Esophagus squamous epithelium (tissue), 5 donors: ENCODE data around the gene C6orf136. TPM values are rescaled to one million over a fixed set of nuclear protein-coding genes. Genes with fewer than 3 reads are reported as not detected.

Experiments
- DNase-seq: peaks from one replicate; lab custom pipeline; 2025; lab: John Stamatoyannopoulos, UW
- H3K27ac ChIP-seq, 4 donors: fragments of 200-600 bp; sonication (generic); one replicate each; pipeline ENCODE4 v1.5.1; 2016 to 2019; ENCODE audit warnings: mild to moderate bottlenecking in 1 of 4
- H3K27me3 ChIP-seq, 4 donors: fragments of 200-600 bp; sonication (generic); 1 replicate in 3 of 4; 2 replicates in 1 of 4; pipeline versions ENCODE4 v1.5.1 to v1.6.0; 2017 to 2021; ENCODE audit warnings: antibody characterized with exemption in 1 of 4
- H3K36me3 ChIP-seq, 3 donors: fragments of 200-600 bp; sonication (generic); one replicate each; pipeline ENCODE4 v1.5.1; 2016 to 2019
- H3K4me1 ChIP-seq, 3 donors: fragments of 200-600 bp; sonication (generic); one replicate each; pipeline ENCODE4 v1.5.1; 2017 to 2019
- H3K4me3 ChIP-seq, 4 donors: fragments of 200-600 bp; sonication (generic); 1 replicate in 3 of 4; 2 replicates in 1 of 4; pipeline ENCODE4 v1.5.1; 2016 to 2019; ENCODE audit warnings: mild to moderate bottlenecking in 2 of 4, moderate library complexity in 1 of 4
- H3K9me3 ChIP-seq, 3 donors: fragments of 200-600 bp; sonication (generic); one replicate each; pipeline ENCODE4 v1.5.1; 2016 to 2019
- CTCF ChIP-seq, 6 experiments: fragments of 450-650 bp in 4 of 6; fragments of 200-600 bp in 2 of 6; sonication (generic) in 2 of 6; IDR thresholded peaks; one replicate each; pipeline ENCODE4 v1.5.1; 2016 to 2019; ENCODE audit warnings: antibody characterized with exemption in 6 of 6, mild to moderate bottlenecking in 4 of 6, moderate library complexity in 4 of 6
- POLR2A ChIP-seq, 4 donors: fragments of 450-650 bp; IDR thresholded peaks; one replicate each; pipeline ENCODE4 v1.6.1; 2017; ENCODE audit warnings: antibody characterized with exemption in 4 of 4, mild to moderate bottlenecking in 4 of 4, moderate library complexity in 3 of 4
- WGBS, 2 donors: methylation state at CpG; one replicate each; pipeline ENCODE4 v1.1.5; 2018; 5-methylcytosine and 5-hydroxymethylcytosine counted together
- intact Hi-C: fragments of 100-400 bp; cut with DNase I; formaldehyde crosslinking; loops from one replicate; pipeline ENCODE4 v1.15.0; 2022
- total RNA-seq, 4 donors: library from RNA; depleted of rRNA; stranded (reverse); fragments of >200 nt; gene quantifications; one replicate each; pipeline ENCODE4 v1.1.0, GENCODE V29; 2016
- donor health status: DM: yes; HTN: yes; CAD: no.

The C6orf136 gene
- total RNA-seq, 4 donors from 2014 or later: 8.3 to 17.5 (median 12.7) TPM

- Histone ChIP-seq H3K36me3 (peaks cover 0 to 59% (median 0%) of the 10 kb centered on the region in 3 donors), H3K27ac (no peak overlapping the region), H3K4me1 (peaks cover 0 to 7% (median 0%) of the 10 kb centered on the region in 3 donors), H3K27me3 (no peaks in the 10 kb centered on the region), H3K4me3 (no peak overlapping the region), H3K9me3 (no peaks in the 10 kb centered on the region)
- no peak for DNase-seq
- intact Hi-C loops: no loop called here
- 70 to 80% methylated on average over 1 of the region's 1 CpG for WGBS, 2 donors
- TF ChIP-seq POLR2A (IDR thresholded peaks at IDR 0.05): no peak
- TF ChIP-seq CTCF (IDR thresholded peaks at IDR 0.05): no peak
Measured at GRCh38 chr6:30641048-30641447, 5.9 kb upstream of the C6orf136 start.

GRCh38 chr6:30643656-30644055, 3.3 kb upstream of the C6orf136 start:
- no peak overlapping the region for H3K4me3 ChIP-seq

GRCh38 chr6:30644769-30645168, 2.2 kb upstream of the C6orf136 start:
- Histone ChIP-seq H3K36me3 (peaks cover 0 to 52% (median 0%) of the 10 kb centered on the region in 3 donors), H3K27me3 (no peaks in the 10 kb centered on the region), H3K4me1 (peaks cover 10 to 30% (median 13%) of the 10 kb centered on the region in 3 donors), H3K4me3 (no peak overlapping the region), H3K9me3 (no peaks in the 10 kb centered on the region), H3K27ac (no peak overlapping the region)
- TF ChIP-seq CTCF (IDR thresholded peaks at IDR 0.05) (no peak), POLR2A (IDR thresholded peaks at IDR 0.05) (no peak)
- WGBS, 2 donors: 80 to 84% methylated on average over 5 of the region's 5 CpGs
- no peak for DNase-seq
- intact Hi-C loops: no loop called here

More at GRCh38 chr6:30643656-30644055, 3.3 kb upstream of the C6orf136 start:
- WGBS, 2 donors: 93 to 100% methylated on average over 2 of the region's 2 CpGs
- Histone ChIP-seq H3K9me3 (no peaks in the 10 kb centered on the region), H3K4me1 (peaks cover 10 to 26% (median 13%) of the 10 kb centered on the region in 3 donors), H3K27me3 (no peaks in the 10 kb centered on the region), H3K27ac (no peak overlapping the region), H3K36me3 (peaks cover 0 to 52% (median 0%) of the 10 kb centered on the region in 3 donors)
- intact Hi-C loops: no loop called here
- no peak for DNase-seq
- no peak for TF ChIP-seq CTCF (IDR thresholded peaks at IDR 0.05)
- TF ChIP-seq POLR2A (IDR thresholded peaks at IDR 0.05): no peak

DNA sequence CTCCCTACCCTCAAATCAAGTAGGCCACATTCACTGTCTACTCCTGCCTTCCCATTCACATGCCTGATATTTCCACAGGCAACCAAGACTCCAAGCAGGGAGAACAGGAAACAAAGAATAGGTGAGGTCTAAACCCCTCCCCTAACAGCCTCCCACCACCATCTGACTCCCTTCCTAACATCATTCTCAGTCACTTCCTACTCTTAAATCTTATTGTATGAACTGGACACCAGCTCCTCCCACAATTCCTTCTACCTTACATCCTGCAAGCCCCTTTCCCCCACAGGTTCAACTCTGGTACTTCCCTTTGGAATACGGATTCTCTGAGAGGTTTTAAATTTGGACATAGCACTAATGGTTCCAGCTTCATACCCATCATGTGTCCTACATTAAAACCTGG, 944 bp upstream of the C6orf136 start:
- Histone ChIP-seq H3K27me3 (no peaks in the 10 kb centered on the region), H3K4me3 (peak overlapping the region in 1 of 4 donors; percentile 100), H3K4me1 (peaks cover 10 to 30% (median 13%) of the 10 kb centered on the region in 3 donors), H3K9me3 (no peaks in the 10 kb centered on the region), H3K27ac (peak overlapping the region in 2 of 4 donors; percentile 96 to 99), H3K36me3 (peaks cover 0 to 52% (median 5%) of the 10 kb centered on the region in 3 donors)
- DNase-seq: no peak
- TF ChIP-seq CTCF (IDR thresholded peaks at IDR 0.05) (no peak), POLR2A (IDR thresholded peaks at IDR 0.05) (no peak)
- intact Hi-C loops: no loop called here
- WGBS, 2 donors: 75 to 83% methylated on average over 1 of the region's 1 CpG

DNA sequence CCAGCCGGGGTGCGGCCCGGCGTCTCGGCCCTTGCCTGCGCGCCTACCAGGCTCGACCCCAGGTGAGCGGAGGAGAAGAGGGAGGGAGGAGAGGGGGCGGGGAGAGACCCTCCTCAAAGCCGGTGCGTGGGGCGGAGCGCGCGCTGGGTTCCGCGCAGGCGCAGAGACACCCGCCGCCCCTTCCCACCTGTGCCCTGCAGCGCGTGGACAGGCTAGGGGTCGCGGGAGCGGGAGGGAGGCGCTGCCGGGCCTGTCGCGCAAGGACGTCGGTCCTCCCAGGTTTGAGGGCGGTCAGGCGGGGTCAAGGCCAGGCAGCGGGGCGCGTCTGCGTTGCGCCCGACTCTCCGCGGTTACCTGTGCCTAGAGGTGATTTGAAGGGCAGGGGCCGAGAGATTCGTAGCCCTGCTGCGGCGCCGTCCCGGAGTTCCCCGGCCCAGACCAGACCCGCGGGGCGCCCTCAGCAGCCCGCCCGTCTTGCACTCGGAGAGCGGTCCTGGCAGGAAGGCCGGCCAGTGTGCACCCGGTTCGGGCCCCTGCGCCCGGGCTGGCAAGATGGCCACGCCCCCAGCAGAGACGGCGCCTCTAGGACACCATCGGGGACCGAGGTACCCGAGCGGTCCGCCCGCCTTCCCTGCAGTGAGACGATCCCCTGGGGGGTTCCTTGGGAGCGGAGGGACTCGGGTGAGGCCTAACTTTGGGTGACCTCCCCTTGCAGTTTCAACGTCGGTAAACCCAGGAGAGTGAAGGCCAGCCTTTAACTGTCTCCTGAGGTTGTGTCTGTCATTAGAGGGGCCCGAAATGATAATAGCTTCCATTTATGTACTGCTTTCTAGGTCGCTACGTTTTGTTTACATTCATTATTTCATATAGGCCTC, 546 bp downstream of the C6orf136 start:
- intact Hi-C loops: no loop called here
- DNase-seq: peak; percentile 17
- WGBS, 2 donors: 1 to 2% methylated on average over 8 to 11 of the region's 78 CpGs
- peak in 2 of 4 donors; percentile 19 to 22 for TF ChIP-seq POLR2A (IDR thresholded peaks at IDR 0.05)
- no peak for TF ChIP-seq CTCF (IDR thresholded peaks at IDR 0.05)
- Histone ChIP-seq H3K4me3 (peak overlapping the region; percentile 90 to 100 (median 98)), H3K36me3 (peaks cover 0 to 52% (median 19%) of the 10 kb centered on the region in 3 donors), H3K27me3 (no peaks in the 10 kb centered on the region), H3K27ac (peak overlapping the region; percentile 96 to 99 (median 98)), H3K4me1 (peaks cover 10 to 30% (median 13%) of the 10 kb centered on the region in 3 donors), H3K9me3 (no peaks in the 10 kb centered on the region)
